Measurements from ENCODE around the gene ZFAND6.
A peak's percentile ranks its signal among the peaks of the same experiment; 100 is the strongest.

Gene ZFAND6

GRCh38 chr15:80066912-80067311 lies 7.4 kb downstream of the ZFAND6 start:
- no peak overlapping the region for H3K4me3 ChIP-seq (ENCODE audit: low read depth, low read length)
- H3K4ac ChIP-seq (ENCODE audit: low read depth, low read length) = peak overlapping the region; percentile 46
- no peak overlapping the region for H3K9ac ChIP-seq (ENCODE audit: low read length)
- H2BK12ac ChIP-seq (ENCODE audit: low read length) = no peak overlapping the region
- no peak overlapping the region for H3K14ac ChIP-seq (ENCODE audit: low read length)
- H4K12ac ChIP-seq (ENCODE audit: low read depth, low read length) = no peak overlapping the region
- H2BK5ac ChIP-seq (ENCODE audit: low read depth, low read length, poor library complexity) = no peak overlapping the region
- no peak overlapping the region for H3K18ac ChIP-seq (ENCODE audit: low read length)
- H4K91ac ChIP-seq (ENCODE audit: low read depth, low read length) = no peak overlapping the region
- no peaks in the 10 kb centered on the region for H3K4me1 ChIP-seq (ENCODE audit: control insufficient read depth in 1 of 2, insufficient read depth in 2 of 2, low read length in 2 of 2)
- H3K27ac ChIP-seq (ENCODE audit: low read depth, low read length) = no peak overlapping the region
- H3K9me3 ChIP-seq (ENCODE audit: insufficient read depth, low read depth, low read length) = no peaks in the 10 kb centered on the region
- H3K27me3 ChIP-seq (ENCODE audit: insufficient read depth, low read length) = no peaks in the 10 kb centered on the region
- H3K79me1 ChIP-seq (ENCODE audit: low read length) = no peaks in the 10 kb centered on the region
- no peak overlapping the region for H2AK5ac ChIP-seq (ENCODE audit: low read length)
- DNase-seq = no peak
- H2BK120ac ChIP-seq (ENCODE audit: insufficient read depth, low read length, poor library complexity) = no peak overlapping the region
- peaks cover 2% of the 10 kb centered on the region for H3K79me2 ChIP-seq (ENCODE audit: control insufficient read depth, insufficient read depth, low read length, poor library complexity)
- H3K36me3 ChIP-seq (ENCODE audit: control insufficient read depth in 1 of 2, insufficient read depth in 2 of 2, low read length in 2 of 2) = no peaks in the 10 kb centered on the region
- no peak overlapping the region for H3K4me2 ChIP-seq (ENCODE audit: low read length)
- H3K23ac ChIP-seq (ENCODE audit: low read length) = no peak overlapping the region
- H2AFZ ChIP-seq (ENCODE audit: insufficient read depth, low read length, poor library complexity) = no peak overlapping the region
- no peak overlapping the region for H4K8ac ChIP-seq (ENCODE audit: low read depth, low read length)

GRCh38 chr15:80068578-80068977 lies 9.1 kb downstream of the ZFAND6 start:
- H3K4me1 ChIP-seq (ENCODE audit: control insufficient read depth in 1 of 2, insufficient read depth in 2 of 2, low read length in 2 of 2) = no peaks in the 10 kb centered on the region
- H3K4me2 ChIP-seq (ENCODE audit: low read length) = no peak overlapping the region
- H2BK120ac ChIP-seq (ENCODE audit: insufficient read depth, low read length, poor library complexity) = no peak overlapping the region
- H3K23ac ChIP-seq (ENCODE audit: low read length) = no peak overlapping the region
- H3K79me1 ChIP-seq (ENCODE audit: low read length) = no peaks in the 10 kb centered on the region
- no peak for DNase-seq
- H2BK5ac ChIP-seq (ENCODE audit: low read depth, low read length, poor library complexity) = no peak overlapping the region
- no peak overlapping the region for H4K12ac ChIP-seq (ENCODE audit: low read depth, low read length)
- no peak overlapping the region for H4K8ac ChIP-seq (ENCODE audit: low read depth, low read length)
- no peak overlapping the region for H3K4me3 ChIP-seq (ENCODE audit: low read depth, low read length)
- no peak overlapping the region for H3K14ac ChIP-seq (ENCODE audit: low read length)
- H2AFZ ChIP-seq (ENCODE audit: insufficient read depth, low read length, poor library complexity) = no peak overlapping the region
- H3K18ac ChIP-seq (ENCODE audit: low read length) = no peak overlapping the region
- WGBS (ENCODE audit: extremely low coverage, insufficient coverage, insufficient read length) = no CpG with 5 or more reads among the region's 11 CpGs
- H3K27me3 ChIP-seq (ENCODE audit: insufficient read depth, low read length) = no peaks in the 10 kb centered on the region
- no peak overlapping the region for H3K27ac ChIP-seq (ENCODE audit: low read depth, low read length)
- H3K4ac ChIP-seq (ENCODE audit: low read depth, low read length) = peak overlapping the region; percentile 36
- H3K9ac ChIP-seq (ENCODE audit: low read length) = no peak overlapping the region
- H2AK5ac ChIP-seq (ENCODE audit: low read length) = no peak overlapping the region
- no peak overlapping the region for H4K91ac ChIP-seq (ENCODE audit: low read depth, low read length)
- peaks cover 2% of the 10 kb centered on the region for H3K79me2 ChIP-seq (ENCODE audit: control insufficient read depth, insufficient read depth, low read length, poor library complexity)
- no peaks in the 10 kb centered on the region for H3K9me3 ChIP-seq (ENCODE audit: insufficient read depth, low read depth, low read length)
- no peak overlapping the region for H2BK12ac ChIP-seq (ENCODE audit: low read length)
- no peaks in the 10 kb centered on the region for H3K36me3 ChIP-seq (ENCODE audit: control insufficient read depth in 1 of 2, insufficient read depth in 2 of 2, low read length in 2 of 2)

- no peak overlapping the region for H4K91ac ChIP-seq (ENCODE audit: low read depth, low read length)
- no peak overlapping the region for H3K9ac ChIP-seq (ENCODE audit: low read length)
- H3K23ac ChIP-seq (ENCODE audit: low read length) = no peak overlapping the region
- no peak for DNase-seq
- no peaks in the 10 kb centered on the region for H3K79me1 ChIP-seq (ENCODE audit: low read length)
- H4K8ac ChIP-seq (ENCODE audit: low read depth, low read length) = no peak overlapping the region
- no peak overlapping the region for H3K18ac ChIP-seq (ENCODE audit: low read length)
- H4K12ac ChIP-seq (ENCODE audit: low read depth, low read length) = no peak overlapping the region
- H3K4me1 ChIP-seq (ENCODE audit: control insufficient read depth in 1 of 2, insufficient read depth in 2 of 2, low read length in 2 of 2) = no peaks in the 10 kb centered on the region
- no peaks in the 10 kb centered on the region for H3K79me2 ChIP-seq (ENCODE audit: control insufficient read depth, insufficient read depth, low read length, poor library complexity)
- H3K4me2 ChIP-seq (ENCODE audit: low read length) = no peak overlapping the region
- H2BK12ac ChIP-seq (ENCODE audit: low read length) = no peak overlapping the region
- no peak overlapping the region for H2AFZ ChIP-seq (ENCODE audit: insufficient read depth, low read length, poor library complexity)
- H2AK5ac ChIP-seq (ENCODE audit: low read length) = no peak overlapping the region
- no peak overlapping the region for H3K27ac ChIP-seq (ENCODE audit: low read depth, low read length)
- H2BK120ac ChIP-seq (ENCODE audit: insufficient read depth, low read length, poor library complexity) = no peak overlapping the region
- no peak overlapping the region for H3K14ac ChIP-seq (ENCODE audit: low read length)
- no peaks in the 10 kb centered on the region for H3K36me3 ChIP-seq (ENCODE audit: control insufficient read depth in 1 of 2, insufficient read depth in 2 of 2, low read length in 2 of 2)
- H3K27me3 ChIP-seq (ENCODE audit: insufficient read depth, low read length) = no peaks in the 10 kb centered on the region
- no peak overlapping the region for H3K4ac ChIP-seq (ENCODE audit: low read depth, low read length)
- H2BK5ac ChIP-seq (ENCODE audit: low read depth, low read length, poor library complexity) = no peak overlapping the region
- no peak overlapping the region for H3K4me3 ChIP-seq (ENCODE audit: low read depth, low read length)
- no peaks in the 10 kb centered on the region for H3K9me3 ChIP-seq (ENCODE audit: insufficient read depth, low read depth, low read length)
These were observed 11.4 kb downstream of the ZFAND6 start for GRCh38 chr15:80070840-80071239.

GRCh38 chr15:80071652-80072051 lies 12.2 kb downstream of the ZFAND6 start:
- Histone ChIP-seq H2BK12ac (ENCODE audit: low read length) (no peak overlapping the region), H3K14ac (ENCODE audit: low read length) (no peak overlapping the region), H3K79me1 (ENCODE audit: low read length) (no peaks in the 10 kb centered on the region), H3K27ac (ENCODE audit: low read depth, low read length) (no peak overlapping the region), H2AFZ (ENCODE audit: insufficient read depth, low read length, poor library complexity) (no peak overlapping the region), H3K4me1 (ENCODE audit: control insufficient read depth in 1 of 2, insufficient read depth in 2 of 2, low read length in 2 of 2) (no peaks in the 10 kb centered on the region), H2BK5ac (ENCODE audit: low read depth, low read length, poor library complexity) (no peak overlapping the region), H3K4me3 (ENCODE audit: low read depth, low read length) (no peak overlapping the region), H3K4me2 (ENCODE audit: low read length) (no peak overlapping the region), H3K4ac (ENCODE audit: low read depth, low read length) (no peak overlapping the region), H2BK120ac (ENCODE audit: insufficient read depth, low read length, poor library complexity) (no peak overlapping the region), H3K36me3 (ENCODE audit: control insufficient read depth in 1 of 2, insufficient read depth in 2 of 2, low read length in 2 of 2) (no peaks in the 10 kb centered on the region), H3K27me3 (ENCODE audit: insufficient read depth, low read length) (no peaks in the 10 kb centered on the region), H4K8ac (ENCODE audit: low read depth, low read length) (no peak overlapping the region), H3K23ac (ENCODE audit: low read length) (no peak overlapping the region), H3K9me3 (ENCODE audit: insufficient read depth, low read depth, low read length) (no peaks in the 10 kb centered on the region), H3K79me2 (ENCODE audit: control insufficient read depth, insufficient read depth, low read length, poor library complexity) (no peaks in the 10 kb centered on the region), H4K91ac (ENCODE audit: low read depth, low read length) (no peak overlapping the region), H4K12ac (ENCODE audit: low read depth, low read length) (no peak overlapping the region), H2AK5ac (ENCODE audit: low read length) (no peak overlapping the region), H3K18ac (ENCODE audit: low read length) (no peak overlapping the region), H3K9ac (ENCODE audit: low read length) (no peak overlapping the region)
- DNase-seq = no peak
